ENCODE results near the gene GNG2.

Gene GNG2

GRCh38 chr14:51889851-51890250 is 29.4 kb downstream of the GNG2 start:
- Histone ChIP-seq H3K36me3 (ENCODE audit: control insufficient read depth in 2 of 2, insufficient read depth in 1 of 2, low read length in 2 of 2) (no peaks in the 10 kb centered on the region), H3K27ac (ENCODE audit: extremely low read depth, low read depth, low read length) (no peak overlapping the region), H3K4me1 (ENCODE audit: control insufficient read depth, insufficient read depth, low read length) (no peaks in the 10 kb centered on the region), H3K4me3 (ENCODE audit: low read depth, low read length) (no peak overlapping the region), H3K9me3 (ENCODE audit: control insufficient read depth, insufficient read depth, low read depth, low read length) (no peaks in the 10 kb centered on the region)
- POLR2A ChIA-PET = no interaction called here
- TF ChIP-seq ZBTB11 (tag by site-specific recombination; conservative IDR thresholded peaks at IDR 0.05; ENCODE audit: low read depth) (no peak), KLF1 (tag by site-specific recombination; IDR thresholded peaks at IDR 0.05) (no peak), SCRT1 (tag by site-specific recombination; IDR thresholded peaks at IDR 0.05; ENCODE audit: borderline replicate concordance) (no peak), ZNF404 (tag by site-specific recombination; IDR thresholded peaks at IDR 0.05) (no peak), ZNF148 (tag by site-specific recombination; IDR thresholded peaks at IDR 0.05; ENCODE audit: borderline replicate concordance) (no peak), ZNF24 (tag by site-specific recombination; IDR thresholded peaks at IDR 0.05) (no peak), KLF17 (tag by site-specific recombination; IDR thresholded peaks at IDR 0.05) (no peak)
- CTCF ChIA-PET = interaction anchor here (0.7 kb wide), 1 partner anchor 13 kb away, joined by 4 read pairs; no protein-coding TSS in a partner anchor

GRCh38 chr14:51894250-51894649 is 33.8 kb downstream of the GNG2 start:
- CTCF ChIA-PET = no interaction called here

More at GRCh38 chr14:51894250-51894649, 33.8 kb downstream of the GNG2 start:
- no peaks in the 10 kb centered on the region for H3K9me3 ChIP-seq (ENCODE audit: control insufficient read depth, insufficient read depth, low read depth, low read length)
- H3K4me1 ChIP-seq (ENCODE audit: control insufficient read depth, insufficient read depth, low read length) = no peaks in the 10 kb centered on the region
- H3K4me3 ChIP-seq (ENCODE audit: low read depth, low read length) = no peak overlapping the region
- H3K27ac ChIP-seq (ENCODE audit: extremely low read depth, low read depth, low read length) = no peak overlapping the region
- no peaks in the 10 kb centered on the region for H3K36me3 ChIP-seq (ENCODE audit: control insufficient read depth in 2 of 2, insufficient read depth in 1 of 2, low read length in 2 of 2)
- TF ChIP-seq ZNF202 (tag by site-specific recombination; IDR thresholded peaks at IDR 0.05; ENCODE audit: borderline replicate concordance) (no peak), ZNF169 (tag by site-specific recombination; IDR thresholded peaks at IDR 0.05) (no peak), CTCF (tag by site-specific recombination; IDR thresholded peaks at IDR 0.05) (no peak), ZSCAN4 (tag by site-specific recombination; IDR thresholded peaks at IDR 0.05) (no peak), ZNF138 (tag by site-specific recombination; IDR thresholded peaks at IDR 0.05; ENCODE audit: borderline replicate concordance) (no peak), ZNF610 (tag by site-specific recombination; IDR thresholded peaks at IDR 0.05; ENCODE audit: borderline replicate concordance) (no peak), ZNF433 (tag by site-specific recombination; IDR thresholded peaks at IDR 0.05; ENCODE audit: low read depth) (no peak), ZNF548 (tag by site-specific recombination; IDR thresholded peaks at IDR 0.05) (no peak), ZNF112 (tag by site-specific recombination; IDR thresholded peaks at IDR 0.05) (no peak), BCL6B (tag by site-specific recombination; IDR thresholded peaks at IDR 0.05) (no peak), BCL11B (tag by site-specific recombination; IDR thresholded peaks at IDR 0.05; ENCODE audit: low read depth) (no peak), ZNF555 (tag by site-specific recombination; conservative IDR thresholded peaks at IDR 0.05) (no peak), ZNF76 (tag by site-specific recombination; IDR thresholded peaks at IDR 0.05; ENCODE audit: borderline replicate concordance, low read depth) (no peak), ZNF221 (tag by site-specific recombination; IDR thresholded peaks at IDR 0.05; ENCODE audit: borderline replicate concordance) (no peak), ZNF146 (tag by site-specific recombination; IDR thresholded peaks at IDR 0.05) (no peak)
- POLR2A ChIA-PET = no interaction called here
